SK-N-SH (cell line): ENCODE results near the gene SNCG.

ENCODE experiments used
- EZH2phosphoT487 ChIP-seq: fragments of 200-600 bp; sonication (generic); IDR thresholded peaks from 2 replicates; pipeline ENCODE4 v1.6.1; 2017; ENCODE audit warnings: low read depth, mixed run types, mild to moderate bottlenecking, antibody characterized with exemption, moderate library complexity, borderline replicate concordance
- MEF2A ChIP-seq: IDR thresholded peaks from 2 replicates; pipeline ENCODE4 v1.4.0; 2012; ENCODE audit warnings: low read depth, borderline replicate concordance
- POLR2AphosphoS5 ChIP-seq: IDR thresholded peaks from 2 replicates; pipeline ENCODE4 v1.6.1; 2012; ENCODE audit warnings: low read depth, low read length
- RFX5 ChIP-seq: IDR thresholded peaks from 2 replicates; pipeline ENCODE4 v1.6.1; 2012; ENCODE audit warnings: mild to moderate bottlenecking, improper control_type of control experiment, low read length
- TCF12 ChIP-seq: IDR thresholded peaks from 2 replicates; pipeline ENCODE4 v1.4.0; 2012
- TF ChIP-seq, protein P1 (sequence below): fragments of 200-600 bp; sonication (generic); IDR thresholded peaks from 2 replicates; pipeline ENCODE4 v1.6.1; 2017; ENCODE audit warnings: antibody characterized with exemption, mild to moderate bottlenecking, moderate library complexity
- TF ChIP-seq, protein P2 (sequence below): IDR thresholded peaks from 2 replicates; pipeline ENCODE4 v1.6.1; 2012; ENCODE audit warnings: mild to moderate bottlenecking, low read depth, low read length, moderate library complexity

GRCh38 chr10:86965986-86966654 lies 7.7 kb downstream of the SNCG start:
- TF ChIP-seq, protein P1, sequence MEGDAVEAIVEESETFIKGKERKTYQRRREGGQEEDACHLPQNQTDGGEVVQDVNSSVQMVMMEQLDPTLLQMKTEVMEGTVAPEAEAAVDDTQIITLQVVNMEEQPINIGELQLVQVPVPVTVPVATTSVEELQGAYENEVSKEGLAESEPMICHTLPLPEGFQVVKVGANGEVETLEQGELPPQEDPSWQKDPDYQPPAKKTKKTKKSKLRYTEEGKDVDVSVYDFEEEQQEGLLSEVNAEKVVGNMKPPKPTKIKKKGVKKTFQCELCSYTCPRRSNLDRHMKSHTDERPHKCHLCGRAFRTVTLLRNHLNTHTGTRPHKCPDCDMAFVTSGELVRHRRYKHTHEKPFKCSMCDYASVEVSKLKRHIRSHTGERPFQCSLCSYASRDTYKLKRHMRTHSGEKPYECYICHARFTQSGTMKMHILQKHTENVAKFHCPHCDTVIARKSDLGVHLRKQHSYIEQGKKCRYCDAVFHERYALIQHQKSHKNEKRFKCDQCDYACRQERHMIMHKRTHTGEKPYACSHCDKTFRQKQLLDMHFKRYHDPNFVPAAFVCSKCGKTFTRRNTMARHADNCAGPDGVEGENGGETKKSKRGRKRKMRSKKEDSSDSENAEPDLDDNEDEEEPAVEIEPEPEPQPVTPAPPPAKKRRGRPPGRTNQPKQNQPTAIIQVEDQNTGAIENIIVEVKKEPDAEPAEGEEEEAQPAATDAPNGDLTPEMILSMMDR: no peak
- no peak for TF ChIP-seq EZH2phosphoT487
- TF ChIP-seq MEF2A: no peak
- TF ChIP-seq RFX5: no peak
- no peak for TF ChIP-seq TCF12
- TF ChIP-seq, protein P2, sequence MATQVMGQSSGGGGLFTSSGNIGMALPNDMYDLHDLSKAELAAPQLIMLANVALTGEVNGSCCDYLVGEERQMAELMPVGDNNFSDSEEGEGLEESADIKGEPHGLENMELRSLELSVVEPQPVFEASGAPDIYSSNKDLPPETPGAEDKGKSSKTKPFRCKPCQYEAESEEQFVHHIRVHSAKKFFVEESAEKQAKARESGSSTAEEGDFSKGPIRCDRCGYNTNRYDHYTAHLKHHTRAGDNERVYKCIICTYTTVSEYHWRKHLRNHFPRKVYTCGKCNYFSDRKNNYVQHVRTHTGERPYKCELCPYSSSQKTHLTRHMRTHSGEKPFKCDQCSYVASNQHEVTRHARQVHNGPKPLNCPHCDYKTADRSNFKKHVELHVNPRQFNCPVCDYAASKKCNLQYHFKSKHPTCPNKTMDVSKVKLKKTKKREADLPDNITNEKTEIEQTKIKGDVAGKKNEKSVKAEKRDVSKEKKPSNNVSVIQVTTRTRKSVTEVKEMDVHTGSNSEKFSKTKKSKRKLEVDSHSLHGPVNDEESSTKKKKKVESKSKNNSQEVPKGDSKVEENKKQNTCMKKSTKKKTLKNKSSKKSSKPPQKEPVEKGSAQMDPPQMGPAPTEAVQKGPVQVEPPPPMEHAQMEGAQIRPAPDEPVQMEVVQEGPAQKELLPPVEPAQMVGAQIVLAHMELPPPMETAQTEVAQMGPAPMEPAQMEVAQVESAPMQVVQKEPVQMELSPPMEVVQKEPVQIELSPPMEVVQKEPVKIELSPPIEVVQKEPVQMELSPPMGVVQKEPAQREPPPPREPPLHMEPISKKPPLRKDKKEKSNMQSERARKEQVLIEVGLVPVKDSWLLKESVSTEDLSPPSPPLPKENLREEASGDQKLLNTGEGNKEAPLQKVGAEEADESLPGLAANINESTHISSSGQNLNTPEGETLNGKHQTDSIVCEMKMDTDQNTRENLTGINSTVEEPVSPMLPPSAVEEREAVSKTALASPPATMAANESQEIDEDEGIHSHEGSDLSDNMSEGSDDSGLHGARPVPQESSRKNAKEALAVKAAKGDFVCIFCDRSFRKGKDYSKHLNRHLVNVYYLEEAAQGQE: no peak
- no peak for TF ChIP-seq POLR2AphosphoS5
